RKO (cell line): ENCODE results near the gene NINJ1.

Experiments
- DNase-seq: peaks from one replicate; pipeline ENCODE4 v3.0.0-alpha.2; 2016; ENCODE audit warnings: low spot score

NINJ1 gene

DNA sequence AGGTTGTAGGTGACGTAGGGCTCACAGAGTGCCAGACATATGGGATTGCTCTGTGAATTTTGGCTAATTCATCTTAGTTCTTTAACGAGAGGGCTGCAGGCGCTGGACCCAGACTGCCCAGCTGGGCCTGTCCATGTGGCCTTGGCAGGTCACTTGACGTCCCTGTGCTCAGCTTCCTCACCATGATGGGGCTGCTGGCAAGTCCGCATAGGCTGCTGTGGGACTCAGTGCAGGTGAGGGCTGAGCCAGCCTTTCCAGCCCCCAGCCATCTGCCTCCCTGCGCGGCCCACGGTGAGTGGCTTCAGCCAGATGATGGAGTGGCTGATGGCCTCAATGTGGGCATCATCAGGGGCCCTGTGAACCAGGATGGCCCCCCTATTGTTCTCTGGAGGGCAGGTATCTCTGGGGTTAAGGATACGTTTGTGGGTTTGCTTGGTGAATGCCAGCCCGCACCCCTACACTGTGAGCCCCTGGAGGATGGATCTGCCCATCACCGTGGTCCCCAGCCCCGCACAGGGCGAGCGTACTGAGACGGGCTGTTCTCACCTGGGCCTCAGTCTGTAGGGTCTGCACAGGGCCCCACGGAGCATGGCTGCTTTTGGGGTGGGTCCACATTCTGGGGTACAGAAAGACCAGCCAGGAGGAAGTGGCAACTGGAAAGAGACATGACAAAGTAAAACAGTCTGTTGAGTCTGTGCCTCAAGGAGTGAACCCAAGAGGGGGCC lies 34.3 kb downstream of the NINJ1 start:
- DNase-seq: no peak

DNA sequence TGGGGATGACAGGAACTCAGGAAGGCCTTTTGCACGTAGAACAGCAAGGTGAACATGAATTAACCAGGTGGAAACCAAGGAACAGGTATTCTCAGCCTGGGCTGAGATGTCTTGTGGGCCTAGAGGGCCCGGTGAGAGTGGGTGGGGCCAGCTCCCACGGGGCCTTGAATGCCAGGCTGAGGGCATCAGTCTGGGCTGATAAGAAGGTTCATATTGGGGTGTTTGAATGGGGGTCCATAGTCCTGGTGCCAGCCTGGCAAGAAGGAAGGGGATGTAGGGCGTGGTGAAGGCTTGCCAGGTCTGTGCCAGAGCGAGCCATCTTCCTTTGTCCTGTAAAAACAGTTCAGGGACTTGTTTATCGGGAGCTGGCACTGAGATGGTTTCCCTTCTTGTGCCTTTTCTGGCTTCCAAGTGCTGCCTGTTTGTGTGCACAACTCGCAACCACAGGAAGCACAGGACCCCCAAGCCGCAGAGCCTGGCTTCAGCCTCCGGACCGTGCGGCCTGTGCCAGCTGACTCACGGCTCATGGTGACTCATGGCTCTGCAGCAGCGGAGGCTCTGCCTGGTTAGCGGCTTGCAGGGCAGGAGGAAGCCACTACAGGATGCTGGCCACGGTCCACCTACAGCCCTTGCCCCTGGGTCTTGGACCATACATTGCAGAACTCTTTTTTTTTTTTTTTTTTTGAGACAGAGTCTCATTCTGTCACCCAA lies 35.7 kb downstream of the NINJ1 start:
- DNase-seq: peak; percentile 96

DNA sequence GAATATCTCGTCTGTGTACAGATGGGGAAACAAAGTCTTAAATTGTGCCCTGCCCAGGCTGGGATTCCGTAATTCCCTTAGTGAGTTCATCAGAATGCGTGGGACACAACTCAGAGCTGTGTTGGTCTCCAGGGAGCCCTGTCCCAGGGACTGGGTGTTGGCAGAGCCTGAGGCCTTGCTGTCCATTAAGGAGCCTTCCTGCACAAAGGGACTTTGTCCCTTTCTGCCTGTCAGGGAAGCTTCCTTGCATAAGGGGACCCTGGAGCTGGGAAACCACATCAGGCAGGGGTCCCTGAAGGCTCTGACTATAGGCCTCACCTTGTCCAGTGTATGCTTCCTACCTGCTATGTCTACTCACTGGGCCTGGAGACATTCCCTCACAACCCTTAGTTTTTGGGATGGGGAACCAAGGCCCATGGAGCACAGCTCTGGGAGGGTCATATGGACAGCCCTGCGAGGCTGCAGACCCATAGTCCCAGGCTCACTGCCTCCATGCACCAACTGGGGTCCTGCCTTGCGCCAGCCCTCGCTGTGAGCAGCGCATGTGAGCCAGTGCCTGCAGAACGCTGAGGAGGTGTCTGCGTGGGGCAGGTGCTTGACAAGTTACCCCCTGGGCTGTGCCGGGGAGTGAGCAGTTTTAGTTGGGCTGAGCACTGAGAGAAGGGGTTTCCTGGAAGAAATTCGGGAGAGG lies 36.4 kb downstream of the NINJ1 start:
- no peak for DNase-seq

DNA sequence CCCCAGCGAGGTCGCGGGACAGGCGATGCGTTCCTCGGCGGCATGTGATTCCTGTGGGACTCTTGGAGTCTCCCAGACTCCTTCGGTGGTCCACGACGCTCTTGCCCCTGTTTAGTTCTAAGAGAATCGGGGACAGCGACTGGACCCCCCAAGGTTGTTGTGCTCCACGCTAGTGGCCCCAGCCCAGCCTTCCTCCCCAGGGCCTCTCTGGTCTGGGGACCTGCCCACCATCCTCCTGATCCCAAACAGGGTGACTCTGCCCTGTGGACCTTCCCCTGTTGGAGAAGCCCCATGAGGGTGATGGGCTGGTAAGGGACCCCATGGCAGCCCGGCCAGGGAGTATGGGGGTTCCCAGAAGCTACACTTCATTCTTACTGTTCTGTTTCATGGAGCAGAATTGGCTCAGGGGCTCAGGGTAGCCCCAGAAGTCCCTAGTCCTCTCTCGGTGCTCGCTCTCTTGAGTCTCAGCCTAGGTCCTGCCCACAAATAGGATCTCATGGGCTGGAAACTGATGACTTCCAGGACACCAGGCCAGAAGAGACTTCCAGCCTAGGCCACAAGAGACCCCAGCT lies 37.2 kb downstream of the NINJ1 start:
- DNase-seq: peak; percentile 37

DNA sequence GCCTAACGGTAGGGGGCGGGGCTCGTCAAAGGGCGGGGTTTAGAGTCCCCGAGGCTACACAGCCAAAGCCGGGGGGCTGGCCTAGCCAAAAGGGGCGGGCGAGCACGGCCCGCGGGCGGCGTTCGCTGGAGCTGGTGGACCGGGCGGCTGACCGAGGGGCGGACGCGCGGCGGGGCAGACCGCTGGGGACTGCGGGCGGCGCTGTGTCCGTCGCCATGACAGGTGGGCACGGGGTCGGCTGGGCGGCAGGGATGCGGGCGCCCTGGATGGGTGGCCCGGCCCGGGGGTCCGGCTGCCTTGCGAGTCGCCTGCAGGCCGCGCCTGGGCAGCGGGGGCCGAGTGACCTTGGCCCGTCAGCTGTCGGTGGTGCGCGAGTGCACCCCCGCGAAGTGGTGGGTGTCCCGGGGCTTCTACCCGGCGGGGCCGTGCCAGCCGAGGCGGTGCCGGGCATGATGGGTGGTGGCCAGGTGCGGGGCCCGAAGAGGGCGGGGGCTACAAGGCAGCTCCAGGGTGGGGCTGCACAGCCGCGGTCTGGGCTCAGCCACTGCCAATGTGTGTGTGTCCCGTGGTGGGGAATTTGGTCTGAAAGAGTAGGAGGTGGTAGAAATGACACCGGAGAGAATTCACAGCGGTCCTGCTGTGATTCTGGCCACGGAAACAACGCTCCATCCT lies 37.8 kb downstream of the NINJ1 start, which contains the start of gene CARD19:
TSS of gene CARD19 (plus strand) at position 87 of the 672 bp plus-strand sequence. CDS start at position 216, 129 bp downstream.
- DNase-seq: peak; percentile 51

DNA sequence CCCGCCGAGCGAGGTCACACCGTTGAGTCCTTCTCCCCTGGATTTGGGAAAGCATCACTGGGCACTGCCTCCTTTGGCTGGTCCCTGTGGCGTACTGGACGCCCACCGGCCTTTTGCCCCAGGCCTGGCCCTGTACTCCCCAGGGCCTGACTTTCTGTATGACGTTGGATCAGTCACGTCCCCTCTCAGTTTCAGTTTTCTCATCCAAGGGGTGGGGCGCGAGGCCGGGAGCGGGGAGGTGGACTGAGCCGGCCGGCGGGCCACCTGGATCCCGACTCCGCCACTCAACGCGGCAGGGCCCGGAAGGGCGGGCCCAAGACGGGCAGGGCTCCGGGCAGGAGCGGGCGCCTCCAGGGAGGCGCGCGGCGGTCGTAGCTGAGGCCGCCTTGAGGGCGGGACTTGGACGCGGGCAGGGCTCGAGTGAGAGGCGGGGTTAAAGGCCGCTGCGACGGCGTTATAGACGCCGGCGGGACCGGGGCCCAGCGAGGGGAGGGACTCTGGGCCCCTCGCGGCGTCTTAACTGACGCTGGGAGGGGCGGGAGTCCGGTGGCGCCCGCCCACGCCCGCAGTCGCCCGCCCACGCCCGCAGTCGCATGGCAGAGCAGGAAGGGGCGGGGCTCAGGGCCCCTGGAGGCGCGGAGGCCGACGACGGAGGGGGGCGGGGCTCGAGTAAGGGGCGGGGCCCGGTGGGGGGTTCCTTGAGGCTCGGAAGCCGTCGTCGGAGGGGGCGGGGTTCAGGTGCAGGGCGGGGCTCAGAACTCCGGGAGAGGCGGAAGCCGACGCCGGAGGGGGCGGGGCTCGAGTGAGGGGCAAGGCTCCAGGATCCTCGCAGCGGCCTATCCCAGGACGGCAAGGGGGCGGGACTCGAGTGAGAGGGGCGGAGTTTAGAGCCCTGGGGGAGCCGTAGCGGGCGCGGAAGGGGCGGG lies 38.6 kb downstream of the NINJ1 start:
- peak; percentile 99 for DNase-seq

DNA sequence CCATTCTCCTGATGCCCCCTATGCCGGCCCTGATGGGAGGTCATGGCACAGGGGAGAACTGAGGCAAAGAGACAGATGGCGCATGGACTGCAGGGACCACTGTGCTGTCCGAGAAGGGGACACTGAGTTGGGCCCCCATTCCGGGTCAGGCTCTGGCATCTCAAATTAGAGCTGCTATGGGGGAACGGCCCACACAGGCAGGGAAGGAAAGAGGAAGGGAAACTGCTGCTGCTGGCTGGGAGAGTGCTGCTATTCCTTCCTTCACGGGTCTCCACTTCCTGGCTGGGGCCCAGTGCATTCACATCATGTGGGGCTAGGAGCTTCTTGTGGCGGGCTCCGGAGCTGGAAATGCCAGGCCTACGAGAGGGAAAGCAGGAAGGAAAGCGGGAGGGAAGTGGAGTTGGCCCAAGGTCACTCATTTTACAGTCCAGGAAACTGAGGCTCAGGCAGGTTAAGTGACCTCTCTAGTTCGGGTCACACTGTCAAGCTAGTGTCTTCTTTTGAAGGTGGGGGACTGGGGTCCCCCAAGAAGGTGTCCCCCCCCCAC lies 39.3 kb downstream of the NINJ1 start:
- peak; percentile 27 for DNase-seq

DNA sequence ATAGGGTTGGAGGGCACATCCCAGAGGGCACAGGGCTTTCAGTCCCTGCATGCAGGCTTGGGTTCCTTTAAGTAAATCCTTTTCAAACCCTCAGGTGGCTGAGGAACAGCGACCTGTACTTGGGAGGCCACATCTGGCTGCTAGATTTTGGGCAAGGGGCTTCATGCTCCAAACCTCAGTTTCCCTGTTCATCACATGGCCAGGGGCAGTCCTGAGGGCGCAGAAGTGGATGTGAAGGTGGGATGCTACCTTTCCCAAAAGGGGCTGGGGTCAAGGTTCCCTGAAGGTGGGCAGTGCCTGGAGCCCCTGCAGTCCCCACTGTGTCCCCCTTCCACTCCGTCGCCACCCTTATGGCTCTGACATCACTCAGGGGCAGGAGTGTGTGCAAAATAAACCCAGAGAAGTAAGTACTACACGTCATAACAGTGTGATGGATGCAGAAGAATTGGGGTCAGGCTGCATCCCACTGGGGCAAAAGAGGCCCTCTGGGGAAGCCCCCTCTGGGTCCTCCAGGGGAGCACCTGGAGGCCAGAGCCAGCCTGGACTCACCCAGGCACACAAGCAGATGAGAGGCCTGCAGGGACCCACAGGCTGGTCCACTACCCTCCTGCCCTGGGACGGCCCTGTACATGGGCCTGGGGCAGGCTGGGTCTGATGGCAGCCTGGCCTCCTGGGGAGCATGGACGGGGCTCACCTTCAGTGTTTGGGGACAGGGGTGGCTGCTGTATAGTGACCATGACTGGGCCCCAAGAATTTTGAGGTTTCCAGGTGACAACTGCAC lies 40.0 kb downstream of the NINJ1 start:
- DNase-seq: no peak

DNA sequence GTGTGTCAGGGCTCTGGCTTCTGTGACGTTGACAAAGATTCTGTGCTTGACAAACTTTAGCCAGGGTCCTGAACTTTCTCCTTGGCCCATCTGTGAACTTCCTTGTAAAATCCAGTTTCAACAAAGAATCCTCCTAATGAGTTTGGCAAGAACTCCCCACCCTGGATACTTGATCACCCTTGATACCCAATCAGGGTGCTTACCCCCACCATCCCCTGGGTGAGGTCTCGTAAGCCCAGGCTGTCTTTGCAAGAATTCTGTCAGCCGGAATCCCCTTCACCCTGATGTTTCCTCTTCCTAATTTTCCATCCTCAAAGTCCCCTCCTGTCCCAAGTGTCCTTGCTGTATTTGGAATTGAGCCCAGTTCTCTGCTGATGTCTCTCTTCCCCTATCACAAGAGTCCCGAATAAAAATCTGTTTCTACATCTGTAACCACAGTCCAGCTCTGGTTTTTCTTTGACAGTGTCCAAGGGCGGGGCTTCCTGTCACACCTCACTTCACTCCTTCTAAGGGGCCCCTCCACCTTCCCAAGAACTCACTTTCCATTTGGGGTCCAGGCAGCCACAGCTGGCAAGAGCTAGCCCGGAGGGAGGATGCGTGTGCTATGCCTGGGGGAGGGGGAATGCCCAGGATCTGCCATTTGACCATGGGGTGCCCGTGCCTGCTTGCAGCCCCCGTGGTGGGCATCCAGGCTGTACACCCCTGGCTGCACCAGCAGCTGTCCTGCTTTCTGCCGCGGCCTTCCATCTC lies 40.7 kb downstream of the NINJ1 start:
- no peak for DNase-seq

DNA sequence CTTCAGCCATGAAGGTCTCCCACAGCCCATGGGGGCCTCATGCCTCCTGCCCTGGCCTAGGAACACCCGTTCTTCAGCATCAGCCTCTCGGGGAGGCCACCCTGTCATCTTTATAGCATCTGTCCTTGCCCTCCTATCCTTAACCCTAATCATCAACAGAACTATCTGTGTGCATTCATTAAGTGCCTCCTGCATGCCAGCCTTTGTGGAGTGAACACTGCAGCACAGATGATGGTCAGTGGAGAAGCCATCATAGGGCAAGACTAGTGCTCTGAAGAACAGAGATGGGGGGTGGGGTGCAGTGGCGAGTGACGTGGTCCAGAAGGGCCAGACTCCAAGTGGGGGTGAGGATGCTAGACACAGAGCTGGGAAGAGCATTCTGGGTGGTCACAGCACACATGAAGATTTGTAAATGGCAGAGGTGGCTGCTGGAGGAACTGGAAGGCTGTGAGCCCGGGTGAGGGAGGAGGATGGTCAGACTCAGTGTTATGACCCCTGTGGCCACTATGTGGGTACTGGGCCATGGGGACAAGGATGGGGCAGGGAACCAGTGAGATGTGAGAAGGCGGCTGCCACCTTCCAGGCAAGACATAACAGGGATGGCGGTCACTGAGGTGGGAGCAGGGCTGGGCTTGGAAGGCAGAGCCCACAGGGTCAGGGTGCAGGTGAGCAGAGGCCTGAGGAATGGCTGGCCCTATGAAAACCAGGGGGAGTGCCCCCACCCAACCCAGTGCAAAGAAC lies 41.6 kb downstream of the NINJ1 start:
- no peak for DNase-seq

DNA sequence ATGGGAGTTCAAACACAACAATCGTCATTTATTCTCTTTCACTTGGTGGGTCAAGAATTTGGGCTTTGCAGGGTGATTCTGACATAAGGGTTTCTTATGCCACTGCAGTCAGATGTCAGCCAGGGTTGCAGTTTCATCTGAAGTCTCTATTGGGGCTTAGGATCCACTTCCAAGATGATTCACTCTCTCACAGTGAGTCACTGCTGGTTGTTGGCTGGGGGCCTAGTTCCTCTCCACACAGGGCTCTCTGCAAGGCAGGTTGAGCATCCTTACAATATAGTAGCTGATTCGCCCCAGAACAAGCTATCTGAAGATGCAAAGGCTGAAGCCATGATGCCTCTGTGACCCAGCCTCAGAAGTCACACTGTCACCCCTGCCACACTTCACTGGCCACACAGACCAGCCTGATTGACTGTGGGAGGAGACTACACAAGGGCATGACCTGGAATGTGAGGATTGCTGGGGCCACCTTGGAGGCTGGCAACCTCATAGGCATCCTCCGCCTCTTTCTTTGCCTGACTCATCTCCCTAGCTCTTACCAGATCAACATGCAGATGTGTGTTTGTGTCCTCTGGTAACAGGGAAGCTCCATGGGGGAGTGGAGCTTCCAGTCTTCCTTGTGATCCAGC lies 42.5 kb downstream of the NINJ1 start:
- DNase-seq: peak; percentile 95

DNA sequence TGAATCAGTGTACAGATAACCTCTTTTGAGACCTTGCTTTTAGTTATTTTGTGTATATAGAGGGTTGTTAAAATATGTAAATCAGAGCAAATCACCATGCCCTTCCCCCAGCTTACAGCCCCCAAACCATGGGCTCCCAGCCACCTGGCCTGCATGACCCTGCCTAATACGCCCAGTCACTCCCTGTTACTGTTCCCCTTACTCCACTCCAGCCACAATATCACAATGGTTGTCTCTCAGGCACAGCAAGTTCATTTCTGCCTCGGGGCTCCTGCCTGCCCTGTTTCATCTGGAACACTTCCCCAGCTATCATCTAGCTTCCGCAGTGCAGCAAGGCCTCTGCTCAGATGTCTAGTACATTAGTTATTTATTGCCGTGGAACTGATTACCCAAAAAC lies 43.0 kb downstream of the NINJ1 start:
- DNase-seq: no peak

DNA sequence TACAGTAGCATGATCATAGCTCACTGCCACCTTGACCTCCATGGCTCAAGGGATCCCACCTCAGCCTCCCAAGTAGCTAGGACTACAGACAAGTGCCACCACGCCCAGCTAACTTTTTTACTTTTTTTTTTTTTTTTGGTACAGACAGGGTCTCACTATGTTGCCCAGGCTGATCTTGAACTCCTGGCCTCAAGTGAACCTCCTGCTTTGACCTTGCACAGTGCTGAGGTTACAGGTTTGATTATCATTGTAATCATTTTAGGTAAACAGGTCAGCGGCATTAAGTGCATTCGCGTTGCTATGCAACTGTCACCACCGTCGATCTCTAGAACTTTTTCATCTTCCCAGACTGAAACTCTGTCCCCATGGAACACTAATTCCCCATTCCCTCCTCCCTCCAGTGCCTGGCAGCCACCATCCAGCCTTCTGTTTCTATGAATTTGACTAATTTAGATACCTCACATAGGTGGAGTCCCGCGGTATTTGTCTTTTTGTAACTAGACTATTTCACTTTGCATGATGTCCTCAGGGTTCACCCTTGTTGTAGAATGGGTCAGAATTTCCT lies 43.9 kb downstream of the NINJ1 start:
- DNase-seq: no peak

DNA sequence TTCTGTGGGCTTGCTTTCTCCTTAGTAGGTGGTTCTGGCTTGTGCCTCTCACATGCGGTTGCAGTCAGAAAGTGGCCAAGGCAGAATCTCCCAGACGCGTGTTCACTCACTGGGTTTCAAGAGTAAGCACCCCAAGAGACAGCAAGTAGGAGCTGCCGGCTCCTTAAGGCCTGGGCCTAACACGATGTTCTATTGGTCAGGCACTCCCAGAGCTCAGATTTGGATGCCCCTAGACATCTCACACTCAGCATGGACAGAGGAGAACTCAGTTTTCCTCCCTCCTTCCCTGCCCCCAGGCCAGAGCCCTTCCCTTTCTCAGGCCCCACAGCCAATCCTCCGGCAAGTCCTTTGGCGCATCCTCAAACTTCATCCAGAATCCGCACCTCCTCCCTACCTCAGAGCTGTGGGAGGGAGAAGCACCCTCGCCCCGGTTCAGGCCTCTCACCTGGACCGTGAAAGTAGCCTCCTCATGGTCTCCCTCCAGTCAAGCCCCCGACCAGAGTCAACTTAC lies 44.5 kb downstream of the NINJ1 start:
- DNase-seq: no peak

DNA sequence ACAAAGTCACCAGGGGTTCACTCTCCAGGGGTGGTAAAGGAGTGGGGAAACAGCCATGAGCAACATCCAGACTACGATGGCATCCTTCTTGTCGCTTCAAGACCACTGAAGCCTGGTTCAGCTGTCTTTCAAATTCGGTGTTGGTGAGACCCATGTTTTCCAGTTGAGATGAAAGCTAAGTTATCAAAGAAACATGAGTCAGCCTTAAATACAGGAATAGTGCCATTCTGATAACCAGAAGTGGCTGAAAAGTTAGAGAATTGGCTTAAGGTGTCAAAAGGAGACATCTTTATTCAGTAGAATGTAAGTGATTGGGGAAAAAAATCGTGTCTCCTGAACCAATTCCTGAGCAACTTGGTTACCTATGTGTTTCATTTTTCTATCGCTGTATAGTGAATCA lies 45.0 kb downstream of the NINJ1 start:
- DNase-seq: no peak

DNA sequence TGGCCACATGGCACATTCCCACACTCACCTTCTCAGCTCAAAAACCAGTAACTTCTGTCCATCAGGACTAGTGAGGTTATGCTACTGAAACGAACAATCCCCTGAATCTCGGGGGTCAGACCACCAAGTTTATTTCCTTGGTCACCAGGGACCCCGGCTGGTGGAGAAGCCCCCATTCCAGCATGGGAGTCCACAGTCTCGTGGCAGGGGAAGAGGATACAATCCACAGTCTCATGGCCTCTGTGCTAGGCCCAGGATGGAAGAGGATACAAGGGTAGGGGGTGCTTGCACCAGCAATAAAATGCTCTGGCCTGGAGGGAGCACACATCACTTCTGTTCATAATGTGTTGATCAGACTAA lies 45.4 kb downstream of the NINJ1 start:
- DNase-seq: no peak

DNA sequence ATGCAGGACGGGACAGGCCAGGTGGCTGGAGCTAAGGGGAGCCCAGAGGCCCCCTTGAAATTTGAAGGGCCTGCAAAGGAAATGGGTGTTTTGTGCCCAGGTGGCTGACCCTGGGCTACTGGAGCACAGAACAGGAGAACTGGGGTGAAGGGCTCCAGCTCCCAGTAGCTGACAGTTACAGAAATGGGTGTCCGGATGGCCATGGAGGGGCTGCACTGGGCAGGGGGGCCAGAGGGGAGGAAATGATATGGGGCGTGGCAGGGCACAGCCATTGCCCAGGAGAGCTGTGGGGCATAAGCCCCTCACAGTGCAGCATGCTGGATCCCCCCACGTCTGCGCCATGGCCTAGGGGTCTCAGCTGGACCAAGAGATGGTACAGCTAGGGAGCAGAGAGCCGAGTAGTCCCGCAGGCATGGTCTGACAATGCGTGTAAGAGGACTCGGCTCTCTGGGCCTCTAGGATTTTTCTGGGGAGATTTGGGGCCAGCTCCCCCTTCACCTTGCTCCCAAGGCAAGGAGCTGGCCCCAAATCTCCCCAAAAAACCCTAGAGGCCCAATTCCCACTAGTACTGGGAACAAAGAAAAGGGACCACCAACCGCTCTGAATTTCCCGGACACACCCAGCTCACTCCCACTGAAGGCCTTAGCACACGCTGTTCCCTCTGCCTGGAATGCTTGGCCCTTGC lies 45.9 kb downstream of the NINJ1 start:
- no peak for DNase-seq
